Endothelial cell of umbilical vein (primary cell): ENCODE data around the gene ANO4. TPM values are rescaled to one million over a fixed set of nuclear protein-coding genes. Genes with fewer than 3 reads are reported as not detected.

Source experiments
- BruUV-seq: library from RNA; stranded (reverse); fragments of 400-500 nt; replicated peaks from 2 replicates; lab custom pipeline; 2021; lab: Mats Ljungman, UMichigan
- CTCF ChIA-PET: fragments of 300-600, 350-600 bp; sonication (Branson Sonifier 250); formaldehyde crosslinking; loops from one replicate; lab custom pipeline; 2021; ENCODE audit warnings: antibody characterized with exemption, inconsistent platforms; lab: Charles Lee
- POLR2A ChIA-PET: fragments of 300-600, 350-600 bp; sonication (Branson Sonifier 250); formaldehyde crosslinking; loops from one replicate; lab custom pipeline; 2021; ENCODE audit warnings: antibody characterized with exemption, inconsistent platforms; lab: Charles Lee
- DNase-seq: peaks from one replicate; pipeline ENCODE4 v3.0.0-alpha.2; 2011; ENCODE audit warnings: low read depth, low spot score
- FAIRE-seq: peaks from 2 replicates; lab custom pipeline; 2011; peaks lifted over from hg19 to GRCh38; lab: Jason Lieb, UNC
- H2AFZ ChIP-seq: 2 replicates; pipeline ENCODE4 v1.6.0; 2012; ENCODE audit warnings: low read depth, low read length, control low read depth, inconsistent platforms
- H3K27ac ChIP-seq: 2 replicates; pipeline ENCODE4 v1.5.1; 2011; ENCODE audit warnings: low read depth, mild to moderate bottlenecking, control low read depth, low read length, moderate library complexity; ENCODE audit not compliant: insufficient read depth
- H3K27me3 ChIP-seq, 2 experiments: 2 replicates each; pipeline versions ENCODE4 v1.6.0 to v1.6.1; 2011; ENCODE audit warnings: low read length in 2 of 2, mixed read lengths in 1 of 2; ENCODE audit not compliant: control insufficient read depth in 2 of 2, insufficient read depth in 2 of 2
- H3K36me3 ChIP-seq, 2 experiments: 2 replicates in 1 of 2; 3 replicates in 1 of 2; pipeline ENCODE4 v1.5.1; 2011; ENCODE audit warnings: low read length in 2 of 2, mild to moderate bottlenecking in 1 of 2, moderate library complexity in 1 of 2; ENCODE audit not compliant: control insufficient read depth in 2 of 2, insufficient read depth in 2 of 2; ENCODE audit errors: extremely low read depth in 1 of 2
- H3K4me1 ChIP-seq: 3 replicates; pipeline ENCODE4 v1.5.1; 2011; ENCODE audit warnings: mild to moderate bottlenecking, low read length; ENCODE audit not compliant: control insufficient read depth, insufficient read depth; ENCODE audit errors: extremely low read depth
- H3K4me2 ChIP-seq: 2 replicates; pipeline ENCODE4 v1.6.1; 2011; ENCODE audit warnings: low read length, control low read depth, mixed read lengths; ENCODE audit not compliant: insufficient read depth
- H3K4me3 ChIP-seq, 3 experiments: fragments of 200-600 bp in 1 of 3; sonication (generic), shearing (Covaris generic) in 1 of 3; replicated peaks in 1 of 3; 2 replicates each; pipeline ENCODE4 v1.5.1; 2011 to 2016; ENCODE audit warnings: control low read depth in 3 of 3, low read length in 3 of 3, mild to moderate bottlenecking in 2 of 3, inconsistent platforms in 1 of 3, low read depth in 1 of 3, moderate library complexity in 1 of 3; ENCODE audit not compliant: insufficient read depth in 1 of 3
- H3K79me2 ChIP-seq: 2 replicates; pipeline ENCODE4 v1.6.0; 2012; ENCODE audit warnings: low read length, inconsistent platforms; ENCODE audit not compliant: control insufficient read depth, insufficient read depth
- H3K9ac ChIP-seq: replicated peaks from 2 replicates; pipeline ENCODE3; 2011; ENCODE audit warnings: low read length, control low read depth; ENCODE audit not compliant: insufficient read depth; ENCODE audit errors: extremely low read depth
- H3K9me1 ChIP-seq: replicated peaks from 3 replicates; pipeline ENCODE4 v1.6.0; 2011; ENCODE audit warnings: mild to moderate bottlenecking, low read length; ENCODE audit not compliant: control insufficient read depth, insufficient read depth; ENCODE audit errors: extremely low read depth
- H3K9me3 ChIP-seq: replicated peaks from 2 replicates; pipeline ENCODE4 v1.5.1; 2012; ENCODE audit warnings: low read length, inconsistent platforms; ENCODE audit not compliant: control insufficient read depth, insufficient read depth
- H4K20me1 ChIP-seq: replicated peaks from 2 replicates; pipeline ENCODE3; 2011; ENCODE audit warnings: mild to moderate bottlenecking, low read length; ENCODE audit not compliant: control insufficient read depth, insufficient read depth; ENCODE audit errors: extremely low read depth
- CTCF ChIP-seq, 2 donors: IDR thresholded peaks; 1 replicate in 1 of 2; 2 replicates in 1 of 2; pipeline ENCODE4 v1.5.1; 2011; ENCODE audit warnings: low read length in 2 of 2, mild to moderate bottlenecking in 2 of 2, moderate library complexity in 2 of 2, control low read depth in 1 of 2, inconsistent platforms in 1 of 2, low read depth in 1 of 2; ENCODE audit not compliant: insufficient read depth in 1 of 2; ENCODE audit errors: extremely low read depth in 1 of 2
- EZH2 ChIP-seq: IDR thresholded peaks from 2 replicates; pipeline ENCODE4 v1.6.1; 2012; ENCODE audit warnings: borderline replicate concordance, low read depth, mild to moderate bottlenecking, moderate library complexity, low read length, inconsistent platforms; ENCODE audit not compliant: severe bottlenecking
- FOS ChIP-seq: IDR thresholded peaks from 2 replicates; pipeline ENCODE4 v1.6.1; 2011; ENCODE audit warnings: mild to moderate bottlenecking, low read length, moderate library complexity, borderline replicate concordance; ENCODE audit not compliant: insufficient read depth
- GATA2 ChIP-seq: IDR thresholded peaks from 2 replicates; pipeline ENCODE4 v1.7.0; 2011; ENCODE audit warnings: low read depth, mild to moderate bottlenecking, moderate library complexity, mixed read lengths, low read length; ENCODE audit not compliant: insufficient read length, insufficient read depth
- JUN ChIP-seq: IDR thresholded peaks from 2 replicates; pipeline ENCODE4 v1.6.1; 2011; ENCODE audit warnings: borderline replicate concordance, low read depth; ENCODE audit not compliant: insufficient read length, insufficient read depth
- MAX ChIP-seq: IDR thresholded peaks from 2 replicates; pipeline ENCODE4 v1.6.1; 2011; ENCODE audit not compliant: insufficient read depth, insufficient read length
- MYC ChIP-seq: IDR thresholded peaks from one replicate; pipeline ENCODE4 v1.6.1; 2011; ENCODE audit warnings: mild to moderate bottlenecking, low read depth, low read length
- POLR2A ChIP-seq: IDR thresholded peaks from 2 replicates; pipeline ENCODE4 v1.6.1; 2012; ENCODE audit warnings: low read depth, mild to moderate bottlenecking, control low read depth, low read length
- POLR2AphosphoS5 ChIP-seq: IDR thresholded peaks from 2 replicates; pipeline ENCODE4 v1.6.1; 2012; ENCODE audit warnings: low read depth, mild to moderate bottlenecking, control low read depth, low read length, moderate library complexity; ENCODE audit not compliant: insufficient read depth
- dilution Hi-C: fragments of 300-500 bp; cut with MboI; formaldehyde crosslinking; loops from one replicate; pipeline ENCODE4 v1.15.0; 2019; ENCODE audit warnings: low sequenced_read_pairs; ENCODE audit not compliant: extremely low pct_ligation_motif_present
- intact Hi-C: fragments of 100-400 bp; cut with micrococcal nuclease; formaldehyde crosslinking; loops from one replicate; pipeline ENCODE4 v1.10.0; 2022
- polyA plus RNA-seq, 4 experiments: library from polyadenylated mRNA; depleted of rRNA in 3 of 4; stranded (reverse) in 3 of 4; unstranded in 1 of 4; fragments of >200 nt; gene quantifications; 2 replicates each; pipeline versions ENCODE4 v1.2.1 to v1.2.3, GENCODE V29; 2011 to 2012; ENCODE audit warnings: missing spikeins in 1 of 4
- total RNA-seq: library from RNA; stranded (reverse); gene quantifications from 2 replicates; pipeline ENCODE4 v1.2.3, GENCODE V29; 2021

ANO4 gene
- total and polyA plus RNA-seq, 2 donors (not counting 3 experiments of a cell fraction or from before 2014, with no cell fraction given), result 0.25 TPM; not detected in 1

- no peak overlapping the region for H3K27ac ChIP-seq
- intact Hi-C loops, result no loop called here
- POLR2A ChIA-PET, result no interaction called here
- H3K36me3 ChIP-seq, result no peaks in the 10 kb centered on the region
- no peaks in the 10 kb centered on the region for H3K9me3 ChIP-seq
- DNase-seq (no peak), FAIRE-seq (no peak)
- H4K20me1 ChIP-seq, result no peaks in the 10 kb centered on the region
- dilution Hi-C loops, result no loop called here
- no peaks in the 10 kb centered on the region for H3K4me1 ChIP-seq
- no peaks in the 10 kb centered on the region for H3K79me2 ChIP-seq
- H3K4me3 ChIP-seq, result no peak overlapping the region
- CTCF ChIA-PET, result no interaction called here
- no peak overlapping the region for H3K4me2 ChIP-seq
- TF ChIP-seq POLR2AphosphoS5 (no peak), MAX (no peak), CTCF (IDR thresholded peaks at IDR 0.05; ENCODE audit: extremely low read depth in 1 of 2, insufficient read depth in 1 of 2, low read depth in 1 of 2, low read length in 2 of 2) (no peak), JUN (no peak), MYC (no peak), FOS (no peak), GATA2 (no peak), POLR2A (no peak), EZH2 (no peak)
- no TSS peak for BruUV-seq
- no peaks in the 10 kb centered on the region for H3K27me3 ChIP-seq
- H2AFZ ChIP-seq, result no peak overlapping the region
- no peak overlapping the region for H3K9ac ChIP-seq
- no peaks in the 10 kb centered on the region for H3K9me1 ChIP-seq
These were observed 273.8 kb downstream of the ANO4 start for GRCh38 chr12:101068402-101068801.
